ENCODE data around the gene NEK9. TPM values are rescaled to one million over a fixed set of nuclear protein-coding genes. Genes with fewer than 3 reads are reported as not detected.
A peak's percentile ranks its signal among the peaks of the same experiment; 100 is the strongest.

NEK9 gene
- total RNA-seq, 1 experiment from 2014 or later = 56.5 TPM

- Histone ChIP-seq H3K23ac (ENCODE audit: insufficient read length, low read depth, low read length) (no peak overlapping the region), H3K14ac (ENCODE audit: insufficient read depth, low read length) (no peak overlapping the region), H3K79me1 (ENCODE audit: insufficient read depth, low read depth, low read length, poor library complexity, severe bottlenecking) (no peaks in the 10 kb centered on the region), H3K79me2 (ENCODE audit: insufficient read depth, low read length) (no peaks in the 10 kb centered on the region), H3K27ac (ENCODE audit: insufficient read length, low read depth, low read length) (no peak overlapping the region), H4K8ac (replicated peaks; ENCODE audit: insufficient read length, low read depth, low read length) (no peak overlapping the region), H3K4me2 (ENCODE audit: insufficient read depth, insufficient read length, low read length) (no peak overlapping the region), H2BK20ac (ENCODE audit: low read depth, low read length, poor library complexity, severe bottlenecking) (no peak overlapping the region), H3K23me2 (ENCODE audit: insufficient read length, low read depth, low read length, poor library complexity, severe bottlenecking) (no peaks in the 10 kb centered on the region), H3K9ac (ENCODE audit: extremely low read depth, insufficient read length, low read length) (no peak overlapping the region), H3K27me3 (ENCODE audit: insufficient read depth, low read length) (no peaks in the 10 kb centered on the region), H4K20me1 (ENCODE audit: control insufficient read depth, insufficient read depth, insufficient read length) (no peaks in the 10 kb centered on the region), H2BK15ac (ENCODE audit: low read depth, low read length) (no peak overlapping the region), H3K56ac (ENCODE audit: insufficient read length, low read depth, low read length) (no peak overlapping the region), H2BK12ac (ENCODE audit: insufficient read length, low read depth, low read length) (no peak overlapping the region), H2AK5ac (ENCODE audit: insufficient read length, low read length) (no peak overlapping the region), H3T11ph (ENCODE audit: low read length) (no peak overlapping the region), H3K4me1 (ENCODE audit: insufficient read depth, low read length) (no peaks in the 10 kb centered on the region), H3K4ac (ENCODE audit: low read depth, low read length) (no peak overlapping the region), H2AFZ (ENCODE audit: low read length) (no peak overlapping the region), H3K9me3 (ENCODE audit: control insufficient read depth, low read depth, low read length) (no peaks in the 10 kb centered on the region), H4K91ac (ENCODE audit: insufficient read length, low read depth, low read length) (no peak overlapping the region), H2BK120ac (ENCODE audit: low read depth, low read length, poor library complexity, severe bottlenecking) (no peak overlapping the region), H4K5ac (ENCODE audit: insufficient read length, low read depth, low read length) (no peak overlapping the region), H3K18ac (ENCODE audit: insufficient read length, low read depth, low read length) (no peak overlapping the region), H2BK5ac (ENCODE audit: insufficient read length, low read length) (no peak overlapping the region)
- TF ChIP-seq CTCF (conservative IDR thresholded peaks at IDR 0.05) = peak; percentile 79
- peak; percentile 43 for DNase-seq
- no peak overlapping the region for H3K27ac Mint-ChIP-seq
- peaks cover 5 to 9% of the 10 kb centered on the region in 2 experiments for H3K9me3 Mint-ChIP-seq
- H3K27me3 Mint-ChIP-seq (ENCODE audit: low read depth) = no peaks in the 10 kb centered on the region
- H3K4me3 Mint-ChIP-seq = no peak overlapping the region; a peak in 1 of 5 replicates
- no CpG with 5 or more reads among the region's 4 CpGs for WGBS (ENCODE audit: extremely low coverage, insufficient read length, low lambda C conversion rate)
- peaks cover 3 to 5% of the 10 kb centered on the region in 2 experiments for H3K4me1 Mint-ChIP-seq
- H3K36me3 Mint-ChIP-seq (ENCODE audit: insufficient read depth in 1 of 3, low read depth in 3 of 3) = peaks cover 28 to 29% (median 29%) of the 10 kb centered on the region in 3 experiments
These were observed 5.7 kb upstream of the NEK9 start for GRCh38 chr14:75132382-75133086.
